Kidney (tissue), 14 donors: ENCODE measurements around the gene CD40LG. TPM values are rescaled to one million over a fixed set of nuclear protein-coding genes. Genes with fewer than 3 reads are reported as not detected.

ENCODE experiments used
- DNase-seq, 5 donors: peaks; one replicate each; pipeline ENCODE4 v3.0.0-alpha.2; 2013 to 2020
- FAIRE-seq: peaks from 2 replicates; lab custom pipeline; 2012; peaks lifted over from hg19 to GRCh38; lab: Jason Lieb, UNC
- H3K27ac ChIP-seq, 2 donors: one replicate each; pipeline ENCODE4 v1.7.0; 2013; ENCODE audit warnings: low read depth in 2 of 2, low read length in 2 of 2, inconsistent platforms in 1 of 2
- H3K27me3 ChIP-seq: one replicate; pipeline ENCODE4 v1.7.1; 2013; ENCODE audit warnings: low read length, inconsistent platforms; ENCODE audit not compliant: control insufficient read depth, insufficient read depth
- H3K36me3 ChIP-seq, 3 donors: one replicate each; pipeline versions ENCODE4 v1.7.0 to v1.7.1; 2013; ENCODE audit warnings: low read length in 3 of 3, control low read depth in 1 of 3, inconsistent platforms in 1 of 3; ENCODE audit not compliant: insufficient read depth in 3 of 3, control insufficient read depth in 2 of 3
- H3K4me1 ChIP-seq, 3 donors: one replicate each; pipeline versions ENCODE4 v1.7.0 to v1.7.1; 2013; ENCODE audit warnings: low read length in 3 of 3, inconsistent platforms in 1 of 3, low read depth in 1 of 3; ENCODE audit not compliant: control insufficient read depth in 2 of 3, insufficient read depth in 2 of 3
- H3K4me3 ChIP-seq, 3 donors: one replicate each; pipeline versions ENCODE4 v1.7.0 to v1.8.1; 2013; ENCODE audit warnings: low read length in 3 of 3, control low read depth in 1 of 3, inconsistent platforms in 1 of 3
- H3K9ac ChIP-seq, 3 donors: one replicate each; pipeline versions ENCODE4 v1.7.0 to v1.7.1; 2013; ENCODE audit warnings: low read length in 3 of 3, control low read depth in 1 of 3, inconsistent platforms in 1 of 3
- H3K9me3 ChIP-seq, 3 donors: one replicate each; pipeline versions ENCODE4 v1.7.0 to v1.7.1; 2013; ENCODE audit warnings: low read length in 3 of 3, control low read depth in 1 of 3, inconsistent platforms in 1 of 3; ENCODE audit not compliant: control insufficient read depth in 2 of 3, insufficient read depth in 1 of 3
- intact Hi-C: fragments of 100-400 bp; cut with DNase I; formaldehyde crosslinking; loops from one replicate; pipeline ENCODE4 v1.11.1; 2022
- polyA plus RNA-seq: library from polyadenylated mRNA; stranded (reverse); fragments of 350-450 nt; fragmentation: Illumina TruSeq; extraction: RNeasy Lipid Tissue Mini Kit (QIAGEN cat#74804); gene quantifications from one replicate; pipeline ENCODE4 v1.2.3, GENCODE V29; 2014; ENCODE audit warnings: low read depth, low replicate concordance; ENCODE audit not compliant: insufficient read depth
- total RNA-seq: library from RNA; stranded (reverse); fragmentation: NEBNext Ultra II Directional; extraction: Animal tissue kit (Norgen Biotek cat#: 25700); gene quantifications from one replicate; pipeline ENCODE4 v1.2.1, GENCODE V29; 2021
- TF ChIP-seq, protein P1 (sequence below): IDR thresholded peaks from 3 replicates; pipeline ENCODE4 v1.5.1; 2012; ENCODE audit warnings: mild to moderate bottlenecking, moderate library complexity, borderline replicate concordance; ENCODE audit not compliant: insufficient read depth; ENCODE audit errors: extremely low read depth
- donor health status: control.
- donor health status: control.
- donor health status: control.
- donor health status: control.
- donor health status: control.
- donor health status: DM: yes; HTN: yes; CAD: no.
- donor health status: Normal renal cell carcinoma (clear cell type).

Gene CD40LG
- total and polyA plus RNA-seq, 2 donors from 2014 or later, result 0.22 to 0.85 TPM

DNA sequence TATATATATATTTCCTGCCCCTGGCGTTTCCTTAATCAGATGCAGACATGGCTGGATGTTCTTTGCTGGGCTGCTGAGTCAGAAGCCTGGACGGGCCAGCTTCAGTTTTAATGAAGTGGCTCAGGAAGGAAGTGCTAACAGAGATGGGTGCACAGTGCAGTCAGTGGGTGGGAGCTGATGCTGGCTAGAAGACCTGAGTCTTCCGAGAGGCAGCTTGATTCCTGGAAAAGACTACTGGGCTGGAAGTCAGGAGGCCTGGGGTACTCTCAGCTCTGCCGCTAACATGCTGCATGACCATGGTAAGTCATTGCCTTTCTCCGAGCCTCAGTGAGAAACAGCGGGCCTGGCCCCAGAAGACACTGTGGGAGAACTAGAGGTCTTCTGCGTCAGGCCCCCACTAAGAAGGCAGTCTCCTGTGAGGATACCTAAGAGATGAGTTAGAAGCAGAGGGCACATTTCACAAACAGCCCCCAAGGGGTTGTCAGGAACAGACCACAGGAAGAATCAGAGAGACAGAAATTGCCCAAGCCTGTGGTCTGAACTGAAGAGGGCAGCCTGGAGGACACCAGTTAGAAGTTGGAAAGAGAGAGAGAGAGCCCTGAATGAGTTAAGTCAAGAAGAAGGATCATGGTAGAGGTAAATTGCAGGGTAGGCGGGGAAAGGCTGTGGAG, 8.3 kb upstream of the CD40LG start:
- Histone ChIP-seq H3K27ac (no peak overlapping the region), H3K9ac (no peak overlapping the region), H3K4me1 (no peaks in the 10 kb centered on the region), H3K9me3 (no peaks in the 10 kb centered on the region), H3K27me3 (no peaks in the 10 kb centered on the region), H3K4me3 (no peak overlapping the region), H3K36me3 (no peaks in the 10 kb centered on the region)
- DNase-seq (peak in 1 of 5 donors; percentile 3), FAIRE-seq (no peak)
- TF ChIP-seq, protein P1, sequence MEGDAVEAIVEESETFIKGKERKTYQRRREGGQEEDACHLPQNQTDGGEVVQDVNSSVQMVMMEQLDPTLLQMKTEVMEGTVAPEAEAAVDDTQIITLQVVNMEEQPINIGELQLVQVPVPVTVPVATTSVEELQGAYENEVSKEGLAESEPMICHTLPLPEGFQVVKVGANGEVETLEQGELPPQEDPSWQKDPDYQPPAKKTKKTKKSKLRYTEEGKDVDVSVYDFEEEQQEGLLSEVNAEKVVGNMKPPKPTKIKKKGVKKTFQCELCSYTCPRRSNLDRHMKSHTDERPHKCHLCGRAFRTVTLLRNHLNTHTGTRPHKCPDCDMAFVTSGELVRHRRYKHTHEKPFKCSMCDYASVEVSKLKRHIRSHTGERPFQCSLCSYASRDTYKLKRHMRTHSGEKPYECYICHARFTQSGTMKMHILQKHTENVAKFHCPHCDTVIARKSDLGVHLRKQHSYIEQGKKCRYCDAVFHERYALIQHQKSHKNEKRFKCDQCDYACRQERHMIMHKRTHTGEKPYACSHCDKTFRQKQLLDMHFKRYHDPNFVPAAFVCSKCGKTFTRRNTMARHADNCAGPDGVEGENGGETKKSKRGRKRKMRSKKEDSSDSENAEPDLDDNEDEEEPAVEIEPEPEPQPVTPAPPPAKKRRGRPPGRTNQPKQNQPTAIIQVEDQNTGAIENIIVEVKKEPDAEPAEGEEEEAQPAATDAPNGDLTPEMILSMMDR, result no peak
- intact Hi-C loops, result no loop called here

DNA sequence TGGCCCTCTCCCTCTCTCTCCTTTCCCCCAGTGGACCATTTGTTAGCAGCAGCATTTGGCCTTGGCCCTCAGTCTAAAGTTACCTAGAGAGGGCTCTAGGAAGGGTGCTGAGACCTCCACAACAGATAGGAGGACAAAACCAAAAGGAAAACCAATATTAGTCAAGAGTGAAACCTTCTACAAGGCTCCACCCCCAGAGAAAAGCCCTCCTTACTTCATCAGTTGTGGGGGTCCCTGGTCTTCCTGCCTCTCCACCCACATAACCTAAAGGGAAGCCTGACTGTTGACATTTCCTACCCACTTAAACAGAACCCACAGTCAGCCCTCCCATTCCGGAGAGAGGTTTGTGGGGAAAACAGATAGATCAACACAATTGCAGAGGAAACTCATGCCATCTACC, 4.7 kb upstream of the CD40LG start:
- DNase-seq (no peak), FAIRE-seq (no peak)
- no peaks in the 10 kb centered on the region for H3K36me3 ChIP-seq
- no peaks in the 10 kb centered on the region for H3K9me3 ChIP-seq
- no peak overlapping the region for H3K4me3 ChIP-seq
- no peaks in the 10 kb centered on the region for H3K27me3 ChIP-seq
- intact Hi-C loops, result no loop called here
- no peaks in the 10 kb centered on the region for H3K4me1 ChIP-seq
- TF ChIP-seq, protein P1, result no peak
- no peak overlapping the region for H3K9ac ChIP-seq
- no peak overlapping the region for H3K27ac ChIP-seq

DNA sequence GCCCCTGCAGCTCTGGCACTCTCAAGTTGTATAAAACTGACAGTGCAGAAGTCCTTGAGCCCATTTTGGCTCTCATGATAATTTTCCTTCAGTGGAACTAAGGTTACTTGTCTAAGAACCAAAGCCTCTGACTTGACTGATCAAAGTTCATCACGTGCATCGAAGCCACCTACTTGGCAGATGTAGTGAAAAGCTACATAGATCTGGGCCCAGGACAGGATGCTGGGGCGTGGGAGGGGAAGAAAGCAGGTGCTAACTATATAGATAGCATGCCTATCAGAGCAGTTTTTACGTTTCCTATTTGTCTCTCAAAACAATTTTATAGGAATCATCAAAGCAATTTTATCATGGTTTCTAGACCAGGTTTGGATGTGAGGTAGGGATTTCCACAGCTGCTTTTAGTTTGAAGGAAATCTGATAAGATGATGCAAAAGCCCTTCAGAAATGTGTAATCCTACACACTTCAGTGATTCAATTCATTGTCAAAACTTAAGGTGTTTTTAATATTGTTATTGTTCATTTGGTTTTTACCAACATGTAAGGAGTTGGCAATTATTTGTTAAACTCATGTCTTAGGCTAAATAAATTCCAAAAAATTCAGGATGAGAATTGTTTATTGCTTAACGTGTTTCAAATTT, 1.2 kb upstream of the CD40LG start:
- H3K27me3 ChIP-seq, result no peaks in the 10 kb centered on the region
- H3K36me3 ChIP-seq, result no peaks in the 10 kb centered on the region
- no peak overlapping the region for H3K9ac ChIP-seq
- H3K27ac ChIP-seq, result no peak overlapping the region
- H3K9me3 ChIP-seq, result no peaks in the 10 kb centered on the region
- intact Hi-C loops, result no loop called here
- FAIRE-seq, result no peak
- TF ChIP-seq, protein P1, result no peak
- no peak for DNase-seq
- no peaks in the 10 kb centered on the region for H3K4me1 ChIP-seq
- no peak overlapping the region for H3K4me3 ChIP-seq
